IMR-90 (cell line): ENCODE data around the gene CST1. TPM values are rescaled to one million over a fixed set of nuclear protein-coding genes. Genes with fewer than 3 reads are reported as not detected.
"Not testable (repeated sequence)": the region's sequence is repeated elsewhere in the genome, so short reads cannot be mapped to it uniquely, and the experiment has no call there.

Experiments
- ATAC-seq: fragments of 200-7000 bp; cut with Tn5 transposase; 2 replicates; pipeline ENCODE4 v1.9.1; 2020; ENCODE audit warnings: low read depth, mild to moderate bottlenecking, moderate library complexity
- BruUV-seq: library from RNA; stranded (reverse); fragments of 400-500 nt; replicated peaks from 2 replicates; lab custom pipeline; 2021; lab: Mats Ljungman, UMichigan
- CTCF ChIA-PET: fragments of 300-600 bp; formaldehyde crosslinking; extraction: SDS; loops from one replicate; lab custom pipeline; 2021; ENCODE audit warnings: antibody characterized with exemption; lab: Yijun Ruan, JAX
- POLR2A ChIA-PET: fragments of 300-600 bp; sonication (Branson Sonifier 250); formaldehyde crosslinking; loops from one replicate; lab custom pipeline; 2022; ENCODE audit warnings: antibody characterized with exemption; ENCODE audit not compliant: unreplicated experiment; lab: Charles Lee
- DNase-seq: peaks from one replicate; pipeline ENCODE4 v3.0.0; 2013
- H2AFZ ChIP-seq: replicated peaks from 2 replicates; pipeline ENCODE3; 2013; ENCODE audit warnings: low read length, mild to moderate bottlenecking; ENCODE audit not compliant: poor library complexity
- H2AK5ac ChIP-seq: 2 replicates; pipeline ENCODE4 v1.6.1; 2013; ENCODE audit warnings: low read depth, low read length, inconsistent platforms
- H2AK9ac ChIP-seq: replicated peaks from 2 replicates; pipeline ENCODE3; 2013; ENCODE audit warnings: mild to moderate bottlenecking, low read depth, low read length, moderate library complexity; ENCODE audit not compliant: poor library complexity
- H2BK120ac ChIP-seq: 2 replicates; pipeline ENCODE4 v1.6.1; 2013; ENCODE audit warnings: low read depth, low read length, inconsistent platforms
- H2BK15ac ChIP-seq: 3 replicates; pipeline ENCODE4 v1.6.1; 2013; ENCODE audit warnings: low read depth, low read length, inconsistent platforms
- H2BK20ac ChIP-seq: 2 replicates; pipeline ENCODE4 v1.6.1; 2013; ENCODE audit warnings: low read depth, mild to moderate bottlenecking, inconsistent platforms, low read length, moderate library complexity
- H2BK5ac ChIP-seq: 2 replicates; pipeline ENCODE4 v1.6.1; 2013; ENCODE audit warnings: mild to moderate bottlenecking, low read depth, low read length, inconsistent platforms; ENCODE audit not compliant: poor library complexity, severe bottlenecking
- H3K14ac ChIP-seq: replicated peaks from 2 replicates; pipeline ENCODE4 v1.6.1; 2013; ENCODE audit warnings: low read depth, low read length, inconsistent platforms
- H3K18ac ChIP-seq: 2 replicates; pipeline ENCODE4 v1.6.1; 2013; ENCODE audit warnings: low read depth, low read length, control low read depth
- H3K23ac ChIP-seq: 2 replicates; pipeline ENCODE4 v1.6.1; 2013; ENCODE audit warnings: low read depth, low read length, inconsistent platforms
- H3K27ac ChIP-seq: 2 replicates; pipeline ENCODE4 v1.5.1; 2013; ENCODE audit warnings: mild to moderate bottlenecking, control low read depth, low read length; ENCODE audit not compliant: insufficient read depth
- H3K27me3 ChIP-seq: 2 replicates; pipeline ENCODE4 v1.6.1; 2013; ENCODE audit warnings: low read length; ENCODE audit not compliant: control insufficient read depth, insufficient read depth
- H3K36me3 ChIP-seq: 2 replicates; pipeline ENCODE4 v1.6.1; 2013; ENCODE audit warnings: low read length, mixed read lengths; ENCODE audit not compliant: control insufficient read depth, insufficient read depth
- H3K4ac ChIP-seq: 2 replicates; pipeline ENCODE4 v1.6.1; 2013; ENCODE audit warnings: low read depth, low read length, inconsistent platforms
- H3K4me1 ChIP-seq: 2 replicates; pipeline ENCODE4 v1.6.1; 2013; ENCODE audit warnings: low read length, mixed read lengths; ENCODE audit not compliant: control insufficient read depth, insufficient read depth
- H3K4me2 ChIP-seq: 2 replicates; pipeline ENCODE4 v1.6.1; 2013; ENCODE audit warnings: low read depth, mild to moderate bottlenecking, control low read depth, low read length, moderate library complexity
- H3K4me3 ChIP-seq: 2 replicates; pipeline ENCODE4 v1.5.1; 2013; ENCODE audit warnings: low read depth, mild to moderate bottlenecking, control low read depth, low read length, moderate library complexity; ENCODE audit not compliant: insufficient read depth
- H3K56ac ChIP-seq: 2 replicates; pipeline ENCODE4 v1.6.1; 2013; ENCODE audit warnings: low read length, inconsistent platforms; ENCODE audit not compliant: insufficient read depth; ENCODE audit errors: extremely low read depth
- H3K79me1 ChIP-seq, 2 experiments: 2 replicates each; pipeline ENCODE4 v1.6.1; 2013; ENCODE audit warnings: low read length in 2 of 2, inconsistent platforms in 1 of 2, low read depth in 1 of 2
- H3K9ac ChIP-seq: 2 replicates; pipeline ENCODE4 v1.6.1; 2013; ENCODE audit warnings: low read depth, low read length, control low read depth
- H3K9me1 ChIP-seq: 2 replicates; pipeline ENCODE4 v1.6.1; 2013; ENCODE audit warnings: low read length, inconsistent platforms; ENCODE audit not compliant: insufficient read depth
- H3K9me3 ChIP-seq: 2 replicates; pipeline ENCODE4 v1.6.1; 2013; ENCODE audit warnings: low read length; ENCODE audit not compliant: control insufficient read depth, insufficient read depth
- H4K20me1 ChIP-seq: 2 replicates; pipeline ENCODE4 v1.6.1; 2013; ENCODE audit warnings: low read length, inconsistent platforms; ENCODE audit not compliant: insufficient read depth
- H4K5ac ChIP-seq: 2 replicates; pipeline ENCODE4 v1.6.1; 2013; ENCODE audit warnings: mild to moderate bottlenecking, low read depth, low read length, control low read depth
- H4K8ac ChIP-seq, 2 experiments: 2 replicates each; pipeline ENCODE4 v1.6.1; 2013; ENCODE audit warnings: low read depth in 2 of 2, low read length in 2 of 2, control low read depth in 1 of 2, inconsistent platforms in 1 of 2
- H4K91ac ChIP-seq: 2 replicates; pipeline ENCODE4 v1.6.1; 2013; ENCODE audit warnings: low read depth, low read length, inconsistent platforms; ENCODE audit not compliant: insufficient read depth
- CTCF ChIP-seq: conservative IDR thresholded peaks from 2 replicates; pipeline ENCODE4 v1.5.1; 2012; ENCODE audit warnings: mild to moderate bottlenecking, low read depth, low read length, improper control_type of control experiment
- RAD21 ChIP-seq: IDR thresholded peaks from 2 replicates; pipeline ENCODE4 v1.6.1; 2012; ENCODE audit warnings: low read length, improper control_type of control experiment
- SMC3 ChIP-seq: fragments of 150-350 bp; IDR thresholded peaks from 2 replicates; pipeline ENCODE4 v1.6.1; 2016; ENCODE audit warnings: low read depth, mild to moderate bottlenecking, antibody characterized with exemption, low read length, moderate library complexity
- WGBS, 2 experiments: methylation state at CpG; one replicate each; pipeline versions ENCODE4 v1.1.5 to v1.1.7; 2013; ENCODE audit warnings: missing lambda C conversion rate in 2 of 2; ENCODE audit not compliant: insufficient read length in 1 of 2; ENCODE audit errors: extremely low coverage in 2 of 2; 5-methylcytosine and 5-hydroxymethylcytosine counted together
- dilution Hi-C: fragments of 300-500 bp; cut with HindIII; formaldehyde crosslinking; loops from one replicate; pipeline ENCODE4 v1.14.3; 2018; ENCODE audit warnings: low sequenced_read_pairs; ENCODE audit not compliant: unreplicated experiment
- in situ Hi-C: fragments of 300-500 bp; cut with MboI; formaldehyde crosslinking; loops from 3 replicates; pipeline ENCODE4 v1.14.3; 2019; ENCODE audit warnings: low sequenced_read_pairs, inconsistent platforms, mixed read lengths
- intact Hi-C: fragments of 100-400 bp; cut with micrococcal nuclease; formaldehyde crosslinking; loops from 2 replicates; pipeline ENCODE4 v1.10.0; 2022
- polyA plus RNA-seq, 3 experiments: library from polyadenylated mRNA; depleted of rRNA; stranded (reverse); fragments of >200 nt; gene quantifications; 2 replicates each; pipeline ENCODE4 v1.2.3, GENCODE V29; 2012; ENCODE audit warnings: low replicate concordance in 1 of 3
- total RNA-seq: library from RNA; depleted of rRNA; stranded (reverse); fragments of >200 nt; gene quantifications from 2 replicates; pipeline ENCODE4 v1.2.3, GENCODE V29; 2012

Gene CST1
- total and polyA plus RNA-seq, 2 of the 4 experiments (the other 2 are of a cell fraction), result not detected

DNA sequence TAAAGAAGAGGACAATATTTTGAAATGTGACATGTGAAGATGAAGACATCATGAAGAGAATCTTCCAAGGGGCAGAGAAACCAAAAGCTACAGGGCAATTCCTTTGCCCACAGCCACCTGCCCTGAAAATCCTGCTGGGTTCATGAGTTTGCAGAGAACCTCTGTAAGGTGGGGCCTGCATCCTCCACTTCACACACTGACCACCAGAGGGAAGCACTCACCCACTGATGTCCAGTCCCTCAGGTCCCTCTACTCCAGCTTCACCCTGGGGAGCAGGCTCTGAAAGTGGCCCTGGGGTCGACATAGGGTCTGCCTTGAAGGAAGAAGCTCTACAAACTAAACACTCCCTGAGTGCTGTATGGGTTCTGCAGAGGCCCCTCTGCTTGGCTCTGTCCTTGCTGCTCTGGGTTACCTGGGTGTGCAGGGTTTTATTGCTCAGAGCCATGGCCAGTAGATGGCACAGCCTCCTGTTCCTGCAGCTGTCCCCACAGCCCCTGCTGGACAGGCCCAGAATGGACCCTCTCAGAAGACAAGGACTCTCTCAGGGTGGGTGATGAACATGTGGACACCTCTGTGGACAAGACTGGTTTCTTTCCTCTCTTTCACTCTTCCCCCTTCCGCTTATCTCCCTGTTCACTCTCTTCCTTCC is 27.0 kb downstream of the CST1 start:
- H4K91ac ChIP-seq, H2AK9ac ChIP-seq, H2BK20ac ChIP-seq, CTCF ChIA-PET, H3K4me1 ChIP-seq, H4K5ac ChIP-seq, POLR2A ChIA-PET, H2AK5ac ChIP-seq, H2AFZ ChIP-seq, H3K56ac ChIP-seq, H3K4me2 ChIP-seq, H3K18ac ChIP-seq, H3K9me1 ChIP-seq, H3K79me1 ChIP-seq, H4K20me1 ChIP-seq, dilution Hi-C loops, H2BK15ac ChIP-seq, H3K4ac ChIP-seq, H3K9ac ChIP-seq, H3K27ac ChIP-seq, BruUV-seq, in situ Hi-C loops, H3K36me3 ChIP-seq, H2BK5ac ChIP-seq, H3K14ac ChIP-seq, H3K23ac ChIP-seq, H4K8ac ChIP-seq, H3K27me3 ChIP-seq, H2BK120ac ChIP-seq, H3K4me3 ChIP-seq, H3K9me3 ChIP-seq: not testable (repeated sequence)
- WGBS, 2 experiments, result no CpG with 5 or more reads among the region's 2 CpGs
- intact Hi-C loops, result loop anchor here (10.0 kb wide), 1 partner anchor 59 kb away; no protein-coding TSS in a partner anchor
- DNase-seq (peak; percentile 12), ATAC-seq (peak; percentile 98)
- peak; percentile 41; the same call in 1 of the 2 replicates for TF ChIP-seq RAD21
- TF ChIP-seq CTCF, result peak; percentile 36
- peak; percentile 23; the same call in 1 of the 2 replicates for TF ChIP-seq SMC3

- H2BK20ac ChIP-seq, H3K36me3 ChIP-seq, H3K27me3 ChIP-seq, H4K8ac ChIP-seq, H3K9ac ChIP-seq, H4K91ac ChIP-seq, ATAC-seq, POLR2A ChIA-PET, H2AK9ac ChIP-seq, H3K4me3 ChIP-seq, H3K14ac ChIP-seq, H3K23ac ChIP-seq, H4K5ac ChIP-seq, H3K9me3 ChIP-seq, H3K27ac ChIP-seq, DNase-seq, H2BK15ac ChIP-seq, H2AK5ac ChIP-seq, H3K4me2 ChIP-seq, H3K9me1 ChIP-seq, H3K4me1 ChIP-seq, BruUV-seq, H3K18ac ChIP-seq, H2BK120ac ChIP-seq, H4K20me1 ChIP-seq, in situ Hi-C loops, H2BK5ac ChIP-seq, H2AFZ ChIP-seq, H3K56ac ChIP-seq, H3K79me1 ChIP-seq, dilution Hi-C loops, H3K4ac ChIP-seq: not testable (repeated sequence)
- WGBS, 2 experiments, result 58% methylated on average over 3 of the region's 5 CpGs; no CpG with 5 or more reads in 1 of the 2 experiments
- CTCF ChIA-PET, result interaction anchor here (1.4 kb wide), 1 partner anchor 54 kb away, joined by 5 read pairs; no protein-coding TSS in a partner anchor
- intact Hi-C loops, result loop anchor here (10.0 kb wide), 1 partner anchor 58 kb away; no protein-coding TSS in a partner anchor
Observed at GRCh38 chr20:23722851-23723250, 27.9 kb downstream of the CST1 start.
